Fibroblast of lung (primary cell): ENCODE results near the gene UBE2E2.

ENCODE experiments used
- EZH2 ChIP-seq: IDR thresholded peaks from 2 replicates; pipeline ENCODE4 v1.5.1; 2012; ENCODE audit warnings: low read length, control low read depth, mild to moderate bottlenecking; ENCODE audit errors: missing control alignments
- TF ChIP-seq, protein P1 (sequence below), 2 donors: IDR thresholded peaks in 1 of 2; conservative IDR thresholded peaks in 1 of 2; 1 replicate in 1 of 2; 2 replicates in 1 of 2; pipeline ENCODE4 v1.5.1; 2011 to 2012; ENCODE audit warnings: low read length in 2 of 2, control low read depth in 1 of 2, inconsistent platforms in 1 of 2, low read depth in 1 of 2, mild to moderate bottlenecking in 1 of 2

DNA sequence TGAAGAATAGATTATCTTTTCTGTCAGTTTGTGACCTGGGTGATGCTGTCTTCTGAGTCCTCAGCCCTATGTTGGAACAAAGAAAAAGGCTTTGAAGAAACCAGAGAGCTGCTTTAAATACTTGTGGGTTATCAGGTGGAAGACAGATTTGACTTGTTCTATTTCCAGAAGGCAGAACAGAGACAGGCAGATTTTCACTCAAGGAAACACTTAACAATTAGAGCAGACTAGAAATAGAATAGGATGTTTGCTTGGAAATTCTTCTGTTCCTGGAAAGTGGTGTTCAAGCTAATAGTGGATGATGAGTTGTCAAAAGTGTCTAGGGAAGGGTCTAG is 219.4 kb downstream of the UBE2E2 start:
- TF ChIP-seq EZH2 = no peak
- TF ChIP-seq, protein P1, sequence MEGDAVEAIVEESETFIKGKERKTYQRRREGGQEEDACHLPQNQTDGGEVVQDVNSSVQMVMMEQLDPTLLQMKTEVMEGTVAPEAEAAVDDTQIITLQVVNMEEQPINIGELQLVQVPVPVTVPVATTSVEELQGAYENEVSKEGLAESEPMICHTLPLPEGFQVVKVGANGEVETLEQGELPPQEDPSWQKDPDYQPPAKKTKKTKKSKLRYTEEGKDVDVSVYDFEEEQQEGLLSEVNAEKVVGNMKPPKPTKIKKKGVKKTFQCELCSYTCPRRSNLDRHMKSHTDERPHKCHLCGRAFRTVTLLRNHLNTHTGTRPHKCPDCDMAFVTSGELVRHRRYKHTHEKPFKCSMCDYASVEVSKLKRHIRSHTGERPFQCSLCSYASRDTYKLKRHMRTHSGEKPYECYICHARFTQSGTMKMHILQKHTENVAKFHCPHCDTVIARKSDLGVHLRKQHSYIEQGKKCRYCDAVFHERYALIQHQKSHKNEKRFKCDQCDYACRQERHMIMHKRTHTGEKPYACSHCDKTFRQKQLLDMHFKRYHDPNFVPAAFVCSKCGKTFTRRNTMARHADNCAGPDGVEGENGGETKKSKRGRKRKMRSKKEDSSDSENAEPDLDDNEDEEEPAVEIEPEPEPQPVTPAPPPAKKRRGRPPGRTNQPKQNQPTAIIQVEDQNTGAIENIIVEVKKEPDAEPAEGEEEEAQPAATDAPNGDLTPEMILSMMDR (conservative IDR thresholded peaks at IDR 0.05 in 1 of 2, IDR thresholded peaks at IDR 0.05 in 1 of 2; ENCODE audit: low read depth in 1 of 2, low read length in 2 of 2) = no peak
